GM12873 (cell line): Measurements from ENCODE around the gene CHRM5.

Experiments used
- CTCF ChIP-seq: IDR thresholded peaks from 2 replicates; pipeline ENCODE4 v1.5.1; 2012; ENCODE audit warnings: low read depth, mild to moderate bottlenecking, moderate library complexity, low read length, control low read depth; ENCODE audit not compliant: insufficient read depth; ENCODE audit errors: missing control alignments

CHRM5 gene

GRCh38 chr15:34076785-34077184 lies 108.5 kb downstream of the CHRM5 start:
- TF ChIP-seq CTCF: no peak

GRCh38 chr15:34078900-34079299 lies 110.6 kb downstream of the CHRM5 start:
- no peak for TF ChIP-seq CTCF

- no peak for TF ChIP-seq CTCF
Observed at GRCh38 chr15:34079904-34080303, 111.6 kb downstream of the CHRM5 start.

GRCh38 chr15:34084086-34084485 lies 115.8 kb downstream of the CHRM5 start:
- TF ChIP-seq CTCF: no peak

GRCh38 chr15:34085746-34086145 lies 117.4 kb downstream of the CHRM5 start:
- TF ChIP-seq CTCF: no peak

- no peak for TF ChIP-seq CTCF
Observed at GRCh38 chr15:34099914-34100313, 131.6 kb downstream of the CHRM5 start.

GRCh38 chr15:34101366-34102174 lies 133.3 kb downstream of the CHRM5 start, which contains the start of the genes EMC7 and PGBD4:
Gene EMC7, minus strand, starts transcription at chr15:34101862. Its CDS starts 23 bp downstream, at chr15:34101839.
Gene PGBD4, plus strand, starts transcription at chr15:34102083. Its CDS starts 449 bp downstream, at chr15:34102532.
- TF ChIP-seq CTCF: no peak
